Ramos (cell line): ENCODE data around the gene GPR132.
"Not testable (repeated sequence)": the region's sequence is repeated elsewhere in the genome, so short reads cannot be mapped to it uniquely, and the experiment has no call there.

Experiments
- in situ Hi-C: fragments of 300-500 bp; cut with MboI; formaldehyde crosslinking; loops from one replicate; pipeline ENCODE4 v1.14.3; 2022; ENCODE audit warnings: low sequenced_read_pairs; ENCODE audit not compliant: unreplicated experiment

Gene GPR132, protein sequence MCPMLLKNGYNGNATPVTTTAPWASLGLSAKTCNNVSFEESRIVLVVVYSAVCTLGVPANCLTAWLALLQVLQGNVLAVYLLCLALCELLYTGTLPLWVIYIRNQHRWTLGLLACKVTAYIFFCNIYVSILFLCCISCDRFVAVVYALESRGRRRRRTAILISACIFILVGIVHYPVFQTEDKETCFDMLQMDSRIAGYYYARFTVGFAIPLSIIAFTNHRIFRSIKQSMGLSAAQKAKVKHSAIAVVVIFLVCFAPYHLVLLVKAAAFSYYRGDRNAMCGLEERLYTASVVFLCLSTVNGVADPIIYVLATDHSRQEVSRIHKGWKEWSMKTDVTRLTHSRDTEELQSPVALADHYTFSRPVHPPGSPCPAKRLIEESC

DNA sequence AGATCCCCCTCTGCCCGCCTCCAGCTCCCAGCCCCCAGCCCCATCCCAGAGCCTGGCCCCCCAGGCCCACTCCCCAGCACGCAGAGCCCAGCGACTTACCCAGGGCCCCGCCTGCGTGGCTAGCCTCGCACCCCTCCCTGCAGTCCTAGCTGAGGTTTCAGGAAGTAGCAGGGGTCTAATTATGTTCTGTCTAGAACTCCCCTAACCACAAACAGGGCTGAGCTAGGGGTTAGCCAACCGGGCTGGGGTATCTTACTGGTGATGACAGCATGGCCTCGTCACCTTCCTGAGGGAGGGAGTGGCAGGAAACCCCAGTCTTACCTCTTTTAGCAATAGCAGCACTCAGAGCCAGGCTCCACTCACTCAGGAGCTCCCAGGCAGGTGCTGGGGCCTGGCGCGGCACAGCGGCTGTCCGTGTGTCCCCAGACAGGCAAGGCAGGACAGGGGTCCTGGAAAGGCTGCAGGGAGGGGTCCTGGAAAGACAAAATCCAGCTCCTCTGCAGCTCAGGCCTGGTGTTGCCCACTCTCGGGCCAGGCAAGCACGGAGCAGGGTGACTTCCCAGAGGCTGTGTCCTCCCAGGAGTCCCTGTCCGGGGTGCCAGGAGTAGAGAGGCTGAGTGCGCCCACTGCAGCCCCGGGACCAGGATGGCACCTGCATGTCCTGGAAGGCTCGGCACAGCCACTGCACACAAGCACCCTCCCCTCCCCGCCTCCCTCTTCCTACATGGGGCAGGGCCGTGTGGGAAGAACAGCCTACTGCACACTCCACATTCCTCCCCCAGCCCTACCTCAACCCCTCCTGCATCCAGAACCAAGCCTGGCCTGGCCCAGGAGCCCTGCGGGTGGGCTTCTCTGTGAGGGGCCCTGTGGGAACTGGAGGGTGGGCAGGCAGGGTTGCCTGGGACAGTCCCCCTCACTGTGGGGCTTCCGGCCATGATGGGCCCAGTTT, at the start of gene GPR132:
TSS of gene GPR132 (minus strand) at position 151 of the 949 bp plus-strand sequence. CDS start 10,010 bp downstream, outside the sequence.
- in situ Hi-C loops: no loop called here

DNA sequence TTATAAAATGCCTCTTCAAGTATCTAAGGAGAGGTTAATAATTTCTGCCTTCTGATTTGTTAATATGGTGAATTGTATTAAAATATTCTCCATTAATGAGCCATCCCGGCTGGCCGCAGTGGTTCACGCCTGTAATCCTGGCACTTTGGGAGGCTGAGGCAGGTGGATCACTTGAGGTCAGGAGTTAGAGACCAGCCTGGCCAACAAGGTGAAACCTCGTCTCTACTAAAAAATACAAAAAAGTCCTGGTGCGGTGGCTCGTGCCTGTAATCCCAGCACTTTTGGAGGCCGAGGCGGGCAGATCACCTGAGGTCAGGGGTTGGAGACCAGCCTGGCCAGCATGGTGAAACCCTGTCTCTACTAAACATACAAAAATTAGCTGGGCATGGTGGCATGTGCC, 44.0 kb upstream of the GPR132 start:
- in situ Hi-C loops: not testable (repeated sequence)

DNA sequence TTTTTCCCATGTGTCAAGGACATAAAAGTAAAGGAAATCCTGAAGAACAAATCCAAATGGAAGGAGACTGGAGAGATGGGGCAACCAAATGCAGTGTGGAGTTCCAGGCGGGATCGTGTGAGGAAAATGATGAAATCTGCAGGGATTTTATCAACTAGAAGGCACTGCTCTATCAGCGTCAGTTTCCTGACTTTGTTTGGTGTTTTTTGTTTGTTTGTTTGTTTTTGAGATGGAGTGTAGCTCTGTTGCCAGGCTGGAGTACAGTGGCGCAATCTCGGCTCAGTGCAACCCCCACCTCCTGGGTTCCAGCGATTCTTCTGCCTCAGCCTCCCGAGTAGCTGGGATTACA, 43.3 kb upstream of the GPR132 start:
- in situ Hi-C loops: no loop called here

DNA sequence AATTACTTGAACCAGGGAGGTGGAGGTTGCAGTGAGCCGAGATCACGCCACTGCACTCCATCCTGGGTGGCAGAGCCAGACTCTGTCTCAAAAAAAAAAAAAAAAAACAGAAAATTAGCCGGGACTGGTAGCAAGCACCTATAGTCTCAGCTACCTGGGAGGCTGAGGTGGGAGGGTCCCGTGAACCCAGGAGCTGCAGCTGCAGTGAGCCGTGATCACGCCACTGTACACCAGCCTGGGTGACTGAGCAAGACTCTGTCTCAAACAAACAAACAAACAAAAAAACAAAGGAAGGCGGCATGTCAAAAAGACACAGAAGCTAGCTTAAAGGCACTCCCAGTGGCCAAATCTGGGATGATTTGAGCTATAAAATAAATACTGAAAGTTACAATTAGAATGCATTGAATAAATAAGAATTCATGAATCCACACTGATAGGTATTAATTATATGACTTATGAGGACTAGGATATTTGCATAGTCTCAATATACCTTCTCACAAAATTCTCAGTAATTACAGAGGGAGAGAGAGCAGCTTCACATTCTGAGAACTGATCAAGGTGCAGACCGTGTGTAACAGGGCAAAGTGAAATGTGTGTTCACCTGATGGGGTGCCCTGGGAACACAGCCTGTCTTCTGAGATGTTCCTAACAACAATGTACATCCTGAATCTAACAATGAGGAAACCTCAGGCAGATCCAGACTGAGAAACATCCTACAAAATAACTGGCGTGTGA, 42.7 kb upstream of the GPR132 start:
- in situ Hi-C loops: no loop called here

DNA sequence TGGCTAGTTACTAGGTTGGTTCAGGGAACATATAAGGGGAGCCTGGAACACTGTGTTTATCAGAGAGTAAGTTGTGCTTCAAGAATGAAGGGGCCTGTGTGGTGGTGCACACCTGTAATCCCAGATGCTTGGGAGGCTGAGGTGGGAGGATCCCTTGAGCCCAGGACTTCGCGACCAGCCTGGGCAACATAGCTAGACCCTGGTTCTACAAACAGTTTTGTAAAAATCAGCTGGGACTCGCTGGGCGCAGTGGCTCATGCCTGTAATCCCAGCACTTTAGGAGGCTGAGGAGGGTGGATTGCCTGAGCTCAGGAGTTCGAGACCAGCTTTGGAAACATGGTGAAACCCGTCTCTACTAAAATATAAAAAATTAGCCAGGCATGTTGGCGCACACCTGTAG, 42.1 kb upstream of the GPR132 start:
- in situ Hi-C loops: no loop called here

DNA sequence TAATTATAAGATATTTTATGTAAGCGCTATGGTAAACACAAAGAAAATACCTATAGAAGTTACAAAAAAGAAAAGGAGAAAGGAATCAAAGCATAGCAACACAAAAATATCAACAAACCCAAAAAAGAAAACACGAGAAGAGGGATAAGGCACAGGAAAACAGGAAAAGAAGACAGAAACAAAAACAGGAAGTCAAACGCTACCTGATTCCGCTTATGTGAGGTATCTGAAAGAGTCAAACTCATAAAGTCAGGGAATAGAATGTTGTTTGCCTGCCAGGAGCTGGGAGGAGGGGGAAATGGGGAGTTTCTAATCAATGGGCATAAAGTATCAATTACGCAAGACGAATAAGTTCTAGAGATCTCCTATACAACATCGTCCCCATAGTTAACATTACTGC, 39.9 kb upstream of the GPR132 start:
- in situ Hi-C loops: no loop called here

DNA sequence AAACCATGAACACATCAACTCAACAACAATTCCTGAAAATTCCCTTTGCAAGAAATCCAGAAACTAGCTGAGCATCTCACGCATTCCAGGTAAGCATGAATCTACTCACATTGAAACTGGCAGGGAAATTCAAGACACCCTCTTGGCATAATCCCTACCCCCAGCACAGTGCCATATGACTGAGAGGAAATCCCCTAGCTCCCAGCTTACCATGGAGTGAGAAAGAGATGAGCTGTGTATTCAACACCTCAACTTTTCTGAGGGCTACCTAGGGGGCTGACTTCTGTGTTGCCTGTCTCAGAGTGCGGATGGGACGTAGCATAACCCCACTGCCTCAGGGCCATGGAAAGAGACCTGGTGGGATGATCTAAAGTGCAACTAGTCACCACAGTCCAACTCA, 37.7 kb upstream of the GPR132 start:
- in situ Hi-C loops: no loop called here

DNA sequence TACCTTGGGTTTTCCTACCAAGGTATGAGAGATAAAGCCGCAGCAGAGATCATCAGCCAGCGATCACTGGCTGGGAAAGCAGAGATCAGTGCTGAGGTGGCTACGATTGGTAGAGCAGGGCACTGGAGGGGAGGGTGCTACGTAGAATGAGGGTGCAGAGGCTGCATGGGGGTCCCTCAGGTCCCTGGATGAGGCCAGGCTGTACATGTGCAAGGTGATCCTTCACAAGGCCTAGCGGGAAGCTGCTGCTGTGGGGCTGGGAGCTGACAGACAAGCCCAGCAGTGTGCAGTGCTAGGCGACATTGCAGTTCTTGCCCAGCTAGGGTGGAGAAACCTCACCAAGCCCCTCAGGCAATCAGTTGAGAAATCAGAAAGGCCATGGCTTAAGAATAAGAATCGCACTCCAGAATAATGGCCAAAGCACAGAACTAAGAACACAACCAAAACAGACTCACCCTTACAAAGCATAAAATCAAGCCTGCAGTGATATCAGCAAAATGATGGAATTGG, 37.2 kb upstream of the GPR132 start:
- in situ Hi-C loops: no loop called here

DNA sequence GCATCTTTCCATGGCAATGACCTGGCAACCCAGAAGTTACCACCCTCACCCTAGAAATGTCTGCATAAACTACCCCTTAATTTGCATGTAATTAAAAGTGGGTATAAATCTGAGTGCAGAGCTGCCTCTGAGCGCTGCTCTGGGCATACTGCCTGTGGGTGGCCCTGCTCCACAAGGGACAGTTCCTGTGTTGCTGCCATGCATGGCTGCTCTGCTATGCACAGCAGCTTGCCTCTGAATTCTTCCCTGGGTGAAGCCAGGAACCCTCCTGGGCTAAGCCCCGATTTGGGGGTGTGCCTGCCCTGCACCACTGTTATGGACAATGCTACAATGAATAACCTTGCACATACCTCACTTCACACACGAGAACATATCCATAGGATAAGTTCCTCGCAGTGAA, 35.7 kb upstream of the GPR132 start:
- in situ Hi-C loops: no loop called here

DNA sequence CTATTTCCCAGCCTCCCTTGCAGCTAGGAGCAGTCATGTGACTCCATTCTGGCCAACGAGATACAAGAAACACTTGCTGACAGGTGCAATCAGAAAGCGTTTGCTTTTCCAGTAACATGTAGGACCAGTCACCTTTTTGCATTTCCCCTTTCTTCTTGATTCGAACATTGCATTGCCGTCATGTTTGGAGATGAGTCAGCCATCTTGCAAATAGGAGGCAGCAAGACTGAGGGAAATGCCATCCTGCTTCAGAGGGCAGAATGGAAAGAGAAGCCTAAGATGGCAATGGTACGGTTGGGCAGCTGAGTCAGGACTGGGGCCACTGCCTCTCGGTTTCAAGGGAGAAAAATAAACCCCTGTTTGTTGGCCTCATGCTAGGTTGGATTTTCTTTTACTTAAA, 34.5 kb upstream of the GPR132 start:
- in situ Hi-C loops: no loop called here

DNA sequence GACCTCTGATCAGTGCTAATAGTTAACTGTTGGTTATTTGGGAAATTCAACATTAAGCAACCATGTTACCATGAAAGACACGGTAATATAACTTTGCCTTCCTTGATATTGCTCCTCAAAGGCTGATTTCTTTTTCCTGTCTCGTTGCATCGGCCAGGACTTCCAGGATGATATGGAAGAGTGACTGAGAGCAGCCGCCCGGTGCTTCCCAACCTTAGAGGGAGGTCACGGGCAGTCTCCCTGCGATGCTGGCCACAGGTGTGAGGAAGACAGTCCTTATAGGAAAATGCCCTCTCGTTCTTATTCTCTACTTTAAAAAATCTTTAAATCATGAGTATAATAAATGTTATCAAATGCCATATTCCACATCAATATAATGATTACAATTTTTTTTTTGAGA, 33.1 kb upstream of the GPR132 start:
- in situ Hi-C loops: no loop called here

DNA sequence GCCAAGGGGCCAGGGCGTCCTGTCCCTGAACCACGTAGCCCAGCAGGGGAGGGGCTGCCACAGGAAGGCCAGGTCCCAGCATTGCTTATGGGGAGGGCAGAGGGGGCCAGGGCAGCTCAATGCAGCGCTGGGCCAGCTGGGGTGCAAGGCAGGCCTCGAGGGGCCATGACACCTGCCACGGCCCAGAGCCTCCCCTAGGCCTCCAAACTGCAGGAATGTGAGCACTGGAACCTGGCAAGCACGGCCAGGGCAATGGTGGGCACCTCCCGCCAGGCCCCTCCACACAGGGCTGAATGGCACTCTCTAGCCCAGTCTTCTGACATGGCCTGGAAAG, 32.5 kb upstream of the GPR132 start:
- in situ Hi-C loops: no loop called here

DNA sequence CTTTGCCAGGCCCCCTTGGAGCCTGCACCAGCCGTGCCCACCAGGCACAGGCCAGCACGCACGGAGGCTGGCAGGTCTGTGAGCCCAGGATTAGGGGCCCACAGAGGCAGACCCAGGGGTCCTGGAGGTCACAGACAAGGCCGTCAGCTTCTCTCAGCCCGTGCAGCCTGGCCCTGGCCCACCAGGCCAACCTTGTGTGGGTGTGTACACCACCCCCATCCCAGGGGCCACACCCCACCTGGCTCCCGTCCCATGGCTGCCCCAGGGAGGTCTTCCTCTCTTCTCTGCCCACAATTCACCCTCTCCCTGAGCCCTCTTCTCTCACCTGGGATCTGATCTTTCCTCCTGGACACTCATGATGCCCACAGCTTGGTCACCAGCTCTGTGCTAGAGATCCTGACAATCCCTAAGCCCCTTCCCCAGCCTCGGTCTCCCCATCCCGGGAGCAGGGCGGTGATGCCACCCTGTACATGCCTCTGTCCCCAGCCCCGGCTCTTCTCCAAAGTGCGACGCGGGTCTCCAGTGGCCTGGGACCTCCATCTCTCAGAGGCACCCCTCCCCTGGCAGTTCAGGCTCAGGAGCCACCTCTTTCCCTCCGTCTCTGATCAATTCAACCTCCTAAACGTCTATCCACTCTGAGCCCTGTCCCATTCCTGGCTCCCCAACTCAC, 31.1 kb upstream of the GPR132 start:
- in situ Hi-C loops: no loop called here

DNA sequence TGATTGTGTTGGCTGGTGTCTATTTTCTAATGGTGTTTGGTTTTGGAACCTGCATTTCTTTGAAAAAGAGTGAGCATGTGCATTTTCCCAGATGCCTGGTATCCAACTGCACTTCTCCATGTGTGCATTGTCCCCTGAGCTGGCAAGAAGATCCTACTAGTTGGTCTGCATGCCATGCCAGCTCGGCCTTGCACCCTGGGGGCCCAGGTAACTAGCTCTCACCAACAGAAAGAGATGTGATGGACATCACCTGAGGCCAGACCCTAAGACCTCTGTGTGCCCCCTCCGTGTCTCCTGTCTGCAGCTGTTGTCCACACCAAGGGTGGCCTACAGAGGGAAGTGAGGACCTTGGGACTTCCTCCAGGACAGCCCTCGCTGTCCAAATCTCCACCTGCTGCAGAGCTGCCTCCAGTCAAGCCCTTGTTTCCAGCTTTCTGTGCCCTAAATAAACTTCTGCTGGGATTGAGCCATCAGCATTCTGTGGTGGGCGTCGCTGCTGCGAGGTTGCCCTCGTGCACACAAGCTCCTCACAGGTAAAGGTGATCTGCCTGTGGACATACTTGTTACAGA, 30.1 kb upstream of the GPR132 start:
- in situ Hi-C loops: no loop called here

DNA sequence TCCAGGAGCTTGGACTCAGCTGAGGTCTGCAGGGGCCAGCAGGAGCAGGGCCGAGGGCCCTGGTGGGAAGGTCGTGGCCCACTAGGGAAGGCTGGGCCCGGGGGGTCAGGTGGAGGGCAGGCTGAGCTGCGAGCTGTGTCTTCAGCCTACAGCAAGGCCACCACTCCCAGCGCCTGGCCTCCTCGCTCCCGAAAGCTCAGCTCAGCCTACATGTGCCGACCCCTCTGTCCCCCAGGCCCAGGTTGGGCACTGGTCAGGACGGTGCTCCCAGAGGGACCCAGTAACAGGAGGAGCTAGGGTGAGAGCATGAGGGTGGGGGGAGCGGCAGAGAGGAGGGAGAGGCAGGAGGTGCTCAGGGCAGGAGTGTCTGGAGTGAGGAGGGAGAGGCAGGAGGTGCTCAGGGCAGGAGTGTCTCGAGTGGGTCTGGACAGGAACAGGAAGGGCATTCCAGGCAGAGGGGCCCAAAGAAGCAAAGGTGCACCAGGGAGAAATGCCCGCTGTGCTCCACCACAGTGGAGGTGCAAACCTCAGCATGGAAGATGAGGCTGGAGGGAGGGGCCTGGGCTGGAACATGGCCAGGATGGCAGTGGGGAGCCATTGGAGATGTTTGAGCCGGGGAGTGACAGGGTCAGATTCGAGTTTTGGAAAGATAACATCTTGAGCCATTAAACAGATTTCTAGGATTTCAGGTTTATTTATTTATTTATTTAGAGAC, 29.1 kb upstream of the GPR132 start:
- in situ Hi-C loops: loop anchor here (5.0 kb wide), 1 partner anchor 258 kb away; no protein-coding TSS in a partner anchor

DNA sequence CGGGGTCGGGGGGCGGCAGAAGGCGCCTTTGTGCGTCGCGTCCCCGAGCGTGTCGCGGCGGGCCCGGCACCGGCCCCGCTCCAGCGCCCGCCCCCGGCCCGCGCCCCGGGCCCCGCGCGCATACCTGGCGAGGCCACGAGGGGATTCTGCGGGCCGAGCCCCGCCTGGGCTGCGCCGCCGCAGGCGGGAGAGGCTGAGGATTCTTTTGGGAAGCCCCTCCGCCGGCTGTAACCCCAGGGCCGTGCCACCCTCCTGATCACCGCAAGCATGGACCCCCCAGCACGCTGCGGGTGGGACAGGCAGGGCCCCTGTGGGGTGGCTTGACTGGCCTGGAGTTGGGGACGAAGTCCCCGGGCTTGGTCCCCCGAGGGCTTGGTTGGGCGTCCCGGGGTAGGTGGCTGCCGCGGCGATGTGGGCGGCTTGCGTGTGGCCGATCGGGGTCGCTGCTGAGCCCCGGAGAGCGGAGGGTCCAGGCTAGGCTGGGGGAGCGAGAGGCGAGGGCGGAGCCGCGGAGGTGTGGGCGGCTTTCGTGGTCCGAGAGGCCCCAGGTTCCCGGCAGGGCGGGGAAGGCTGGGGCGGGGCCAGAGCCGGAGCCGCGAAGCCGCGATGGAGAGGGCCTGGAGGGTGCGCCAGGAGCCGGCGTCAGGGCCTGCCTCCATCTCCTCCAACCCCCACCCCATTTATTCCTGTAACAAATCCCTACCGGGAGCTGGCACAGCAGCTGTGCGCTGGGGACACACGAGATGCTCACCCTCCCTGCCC, 28.4 kb upstream of the GPR132 start:
- in situ Hi-C loops: loop anchor here (5.0 kb wide), 1 partner anchor 259 kb away; no protein-coding TSS in a partner anchor

DNA sequence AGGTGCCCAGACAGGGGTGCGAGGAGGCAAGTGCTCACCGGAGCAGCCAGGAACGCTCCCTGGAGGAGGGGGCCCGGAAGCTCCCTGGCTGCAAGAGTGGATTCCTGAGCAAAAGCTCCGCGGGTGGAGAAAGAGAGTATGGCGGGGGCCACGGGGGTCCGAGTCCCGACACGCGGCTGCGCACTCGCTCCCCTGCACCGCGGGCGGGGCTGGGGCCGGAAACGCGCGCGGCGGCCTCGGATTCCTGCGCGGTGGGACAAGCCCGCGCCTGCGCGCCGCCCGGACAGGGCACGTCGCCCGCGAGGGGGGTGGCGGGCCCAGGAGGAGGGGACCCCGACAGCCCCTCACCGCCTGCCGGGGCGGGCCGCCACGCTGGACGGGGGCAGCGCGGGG, 27.8 kb upstream of the GPR132 start:
- in situ Hi-C loops: loop anchor here (5.0 kb wide), 1 partner anchor 259 kb away; no protein-coding TSS in a partner anchor
